GM12865 (cell line): Measurements from ENCODE around the gene TP63.

Source experiments
- DNase-seq: peaks from one replicate; pipeline ENCODE4 v3.0.0; 2010; ENCODE audit warnings: low read depth
- H3K4me3 ChIP-seq: 2 replicates; pipeline ENCODE4 v1.5.1; 2011; ENCODE audit warnings: mild to moderate bottlenecking, low read depth, low read length, control low read depth
- CTCF ChIP-seq: IDR thresholded peaks from 2 replicates; pipeline ENCODE4 v1.5.1; 2011; ENCODE audit warnings: low read length, control low read depth, low read depth, inconsistent platforms; ENCODE audit not compliant: insufficient read depth; ENCODE audit errors: missing control alignments

Gene TP63

DNA sequence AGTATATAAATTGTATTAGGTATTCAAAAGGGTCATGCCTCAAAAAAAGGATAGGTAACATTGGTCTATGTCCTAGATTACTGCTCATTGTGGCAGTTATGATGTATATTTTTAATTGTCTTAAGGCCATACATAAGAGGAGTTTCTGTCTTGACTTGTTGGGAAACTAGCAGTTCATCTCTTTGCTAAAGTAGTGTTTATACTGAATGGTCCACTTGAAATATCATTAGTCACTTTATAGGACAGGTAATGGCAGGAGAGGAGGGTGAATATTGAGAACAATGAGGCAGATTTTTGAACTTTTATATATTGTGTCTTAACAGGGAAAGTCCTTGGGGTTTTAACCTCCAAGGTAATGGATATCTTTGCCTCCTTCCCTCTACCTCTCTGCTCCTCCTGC lies 58.4 kb downstream of the TP63 start:
- no peak for DNase-seq
- H3K4me3 ChIP-seq, result no peak overlapping the region
- no peak for TF ChIP-seq CTCF

DNA sequence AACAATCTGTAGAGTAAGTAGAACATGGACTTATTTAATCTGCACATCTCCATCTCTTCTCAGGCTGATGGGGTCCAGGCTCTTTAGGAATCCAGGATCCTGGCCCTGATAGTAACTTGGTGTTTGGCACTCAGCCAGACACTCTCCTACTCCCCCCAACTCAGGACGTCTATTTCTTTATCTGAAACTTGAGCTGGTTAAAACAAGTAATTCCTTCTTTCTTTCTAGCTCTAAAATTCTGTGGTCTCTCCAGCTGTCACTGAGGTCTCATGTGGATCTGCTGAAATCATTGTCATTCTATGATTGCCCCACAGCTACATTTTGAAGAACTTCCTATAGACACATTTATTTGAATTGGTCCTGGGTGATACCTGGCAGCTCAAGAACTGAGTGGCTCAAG lies 59.0 kb downstream of the TP63 start:
- DNase-seq, result no peak
- no peak for TF ChIP-seq CTCF

DNA sequence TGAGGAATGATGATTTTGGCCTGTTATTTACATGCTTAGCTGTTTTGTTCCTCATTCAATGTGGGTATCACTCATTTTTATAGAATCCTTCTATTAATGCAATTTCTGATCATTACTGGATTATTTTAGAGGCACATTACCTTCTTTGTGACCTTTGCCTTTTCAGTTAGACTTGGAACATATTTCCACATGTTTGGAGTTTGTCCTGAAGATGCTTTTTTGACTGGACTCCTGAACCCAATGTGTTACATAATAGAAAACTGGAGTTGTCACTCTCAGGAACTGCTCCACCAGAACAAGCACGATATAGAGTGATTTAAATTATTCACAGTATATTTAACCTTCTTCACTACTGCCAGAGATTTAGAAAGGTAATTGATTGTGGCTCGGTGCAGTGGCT lies 59.5 kb downstream of the TP63 start:
- no peak for DNase-seq
- no peak overlapping the region for H3K4me3 ChIP-seq

More for the DNA sequence above, 59.0 kb downstream of the TP63 start:
- H3K4me3 ChIP-seq, result no peak overlapping the region

DNA sequence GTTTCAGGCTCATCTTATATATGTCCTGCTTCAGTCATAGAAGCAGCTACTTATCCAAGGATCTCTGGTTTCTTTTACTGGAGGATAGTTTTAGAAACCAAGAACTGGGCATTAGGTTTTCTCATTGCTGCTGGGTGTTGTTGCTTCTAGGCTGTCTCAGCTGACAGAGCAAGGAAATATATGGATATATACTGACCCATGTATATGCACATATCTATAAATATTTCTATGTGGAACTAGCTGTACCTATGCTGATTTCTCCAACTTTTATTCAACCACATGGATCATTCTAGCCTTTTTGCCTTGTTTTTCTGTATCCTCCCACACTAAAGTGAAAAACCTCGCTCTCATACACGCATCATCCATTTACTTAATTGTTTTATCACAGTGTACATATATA lies 64.2 kb downstream of the TP63 start:
- no peak for TF ChIP-seq CTCF
- H3K4me3 ChIP-seq, result no peak overlapping the region
- no peak for DNase-seq

More for the DNA sequence above, 59.5 kb downstream of the TP63 start:
- no peak for TF ChIP-seq CTCF

DNA sequence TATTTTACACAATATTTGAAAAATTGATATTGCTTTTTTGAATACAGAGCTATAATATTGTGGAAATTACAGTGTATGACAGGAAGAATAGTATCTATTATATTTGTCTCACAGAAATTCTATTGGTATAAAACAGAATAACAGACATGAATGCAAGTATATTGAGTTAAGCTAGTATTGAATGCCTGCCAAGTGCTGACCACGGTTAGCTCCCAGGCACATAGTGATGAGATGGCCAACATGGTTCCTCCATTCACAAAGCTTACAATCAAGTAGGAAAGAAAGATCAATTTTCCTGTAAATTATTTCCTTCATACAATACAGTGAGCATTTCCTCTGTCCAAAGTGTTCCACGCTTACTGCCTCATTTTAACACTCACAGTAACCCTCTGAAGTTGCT lies 67.6 kb downstream of the TP63 start:
- TF ChIP-seq CTCF, result no peak
- no peak overlapping the region for H3K4me3 ChIP-seq
- no peak for DNase-seq

- no peak for TF ChIP-seq CTCF
- no peak overlapping the region for H3K4me3 ChIP-seq
- DNase-seq, result no peak
These were observed 68.7 kb downstream of the TP63 start for GRCh38 chr3:189699885-189700284.

GRCh38 chr3:189702066-189702646 lies 71.0 kb downstream of the TP63 start:
- DNase-seq, result no peak
- TF ChIP-seq CTCF, result no peak
- H3K4me3 ChIP-seq, result no peak overlapping the region
